ENCODE measurements around the gene CRELD1.

DNA sequence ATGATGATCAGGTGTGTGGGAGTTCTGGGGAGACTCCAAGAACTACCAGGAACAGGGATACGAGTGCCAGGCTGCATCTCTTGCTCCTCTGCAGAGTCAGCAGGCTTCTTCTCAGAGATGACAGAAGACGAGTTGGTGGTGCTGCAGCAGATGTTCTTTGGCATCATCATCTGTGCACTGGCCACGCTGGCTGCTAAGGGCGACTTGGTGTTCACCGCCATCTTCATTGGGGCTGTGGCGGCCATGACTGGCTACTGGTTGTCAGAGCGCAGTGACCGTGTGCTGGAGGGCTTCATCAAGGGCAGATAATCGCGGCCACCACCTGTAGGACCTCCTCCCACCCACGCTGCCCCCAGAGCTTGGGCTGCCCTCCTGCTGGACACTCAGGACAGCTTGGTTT is 10.6 kb downstream of the CRELD1 start:
- TF ChIP-seq, protein P1, sequence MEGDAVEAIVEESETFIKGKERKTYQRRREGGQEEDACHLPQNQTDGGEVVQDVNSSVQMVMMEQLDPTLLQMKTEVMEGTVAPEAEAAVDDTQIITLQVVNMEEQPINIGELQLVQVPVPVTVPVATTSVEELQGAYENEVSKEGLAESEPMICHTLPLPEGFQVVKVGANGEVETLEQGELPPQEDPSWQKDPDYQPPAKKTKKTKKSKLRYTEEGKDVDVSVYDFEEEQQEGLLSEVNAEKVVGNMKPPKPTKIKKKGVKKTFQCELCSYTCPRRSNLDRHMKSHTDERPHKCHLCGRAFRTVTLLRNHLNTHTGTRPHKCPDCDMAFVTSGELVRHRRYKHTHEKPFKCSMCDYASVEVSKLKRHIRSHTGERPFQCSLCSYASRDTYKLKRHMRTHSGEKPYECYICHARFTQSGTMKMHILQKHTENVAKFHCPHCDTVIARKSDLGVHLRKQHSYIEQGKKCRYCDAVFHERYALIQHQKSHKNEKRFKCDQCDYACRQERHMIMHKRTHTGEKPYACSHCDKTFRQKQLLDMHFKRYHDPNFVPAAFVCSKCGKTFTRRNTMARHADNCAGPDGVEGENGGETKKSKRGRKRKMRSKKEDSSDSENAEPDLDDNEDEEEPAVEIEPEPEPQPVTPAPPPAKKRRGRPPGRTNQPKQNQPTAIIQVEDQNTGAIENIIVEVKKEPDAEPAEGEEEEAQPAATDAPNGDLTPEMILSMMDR (IDR thresholded peaks at IDR 0.05; ENCODE audit: low read length), result no peak
- TF ChIP-seq EZH2 (IDR thresholded peaks at IDR 0.05; ENCODE audit: borderline replicate concordance, low read length), result no peak
